Measurements from ENCODE around the gene GNG13.

Gene GNG13

GRCh38 chr16:782258-782657 is 18.3 kb downstream of the GNG13 start:
- TF ChIP-seq CTCF (IDR thresholded peaks at IDR 0.05), result no peak

GRCh38 chr16:781346-782010 is 19.1 kb downstream of the GNG13 start:
- no peak overlapping the region for H3K27ac ChIP-seq
- H3K4me3 ChIP-seq, result no peak overlapping the region
- TF ChIP-seq CTCF (IDR thresholded peaks at IDR 0.05), result no peak
- DNase-seq (ENCODE audit: low spot score), result no peak

More at GRCh38 chr16:782258-782657, 18.3 kb downstream of the GNG13 start:
- no peak for DNase-seq (ENCODE audit: low spot score)
- Histone ChIP-seq H3K27ac (no peak overlapping the region), H3K4me3 (no peak overlapping the region)

GRCh38 chr16:780296-780695 is 20.2 kb downstream of the GNG13 start:
- Histone ChIP-seq H3K4me3 (no peak overlapping the region), H3K27ac (no peak overlapping the region)
- TF ChIP-seq CTCF (IDR thresholded peaks at IDR 0.05), result no peak
- no peak for DNase-seq (ENCODE audit: low spot score)

GRCh38 chr16:779561-779960 is 21.0 kb downstream of the GNG13 start:
- H3K4me3 ChIP-seq, result no peak overlapping the region
- DNase-seq (ENCODE audit: low spot score), result no peak
- TF ChIP-seq CTCF (IDR thresholded peaks at IDR 0.05), result no peak
- H3K27ac ChIP-seq, result no peak overlapping the region

- H3K27ac ChIP-seq, result no peak overlapping the region
- TF ChIP-seq CTCF (IDR thresholded peaks at IDR 0.05), result no peak
- no peak for DNase-seq (ENCODE audit: low spot score)
- no peak overlapping the region for H3K4me3 ChIP-seq
Observed at GRCh38 chr16:778909-779527, 21.5 kb downstream of the GNG13 start.

GRCh38 chr16:778447-778846 is 22.1 kb downstream of the GNG13 start:
- Histone ChIP-seq H3K27ac (no peak overlapping the region), H3K4me3 (no peak overlapping the region)
- no peak for TF ChIP-seq CTCF (IDR thresholded peaks at IDR 0.05)
- DNase-seq (ENCODE audit: low spot score), result no peak

- Histone ChIP-seq H3K27ac (no peak overlapping the region), H3K4me3 (no peak overlapping the region)
- no peak for TF ChIP-seq CTCF (IDR thresholded peaks at IDR 0.05)
- no peak for DNase-seq (ENCODE audit: low spot score)
Observed at GRCh38 chr16:777826-778225, 22.7 kb downstream of the GNG13 start.

Data from coronary artery (tissue), 2 donors.